ENCODE results near the gene MGRN1.

MGRN1 gene

DNA sequence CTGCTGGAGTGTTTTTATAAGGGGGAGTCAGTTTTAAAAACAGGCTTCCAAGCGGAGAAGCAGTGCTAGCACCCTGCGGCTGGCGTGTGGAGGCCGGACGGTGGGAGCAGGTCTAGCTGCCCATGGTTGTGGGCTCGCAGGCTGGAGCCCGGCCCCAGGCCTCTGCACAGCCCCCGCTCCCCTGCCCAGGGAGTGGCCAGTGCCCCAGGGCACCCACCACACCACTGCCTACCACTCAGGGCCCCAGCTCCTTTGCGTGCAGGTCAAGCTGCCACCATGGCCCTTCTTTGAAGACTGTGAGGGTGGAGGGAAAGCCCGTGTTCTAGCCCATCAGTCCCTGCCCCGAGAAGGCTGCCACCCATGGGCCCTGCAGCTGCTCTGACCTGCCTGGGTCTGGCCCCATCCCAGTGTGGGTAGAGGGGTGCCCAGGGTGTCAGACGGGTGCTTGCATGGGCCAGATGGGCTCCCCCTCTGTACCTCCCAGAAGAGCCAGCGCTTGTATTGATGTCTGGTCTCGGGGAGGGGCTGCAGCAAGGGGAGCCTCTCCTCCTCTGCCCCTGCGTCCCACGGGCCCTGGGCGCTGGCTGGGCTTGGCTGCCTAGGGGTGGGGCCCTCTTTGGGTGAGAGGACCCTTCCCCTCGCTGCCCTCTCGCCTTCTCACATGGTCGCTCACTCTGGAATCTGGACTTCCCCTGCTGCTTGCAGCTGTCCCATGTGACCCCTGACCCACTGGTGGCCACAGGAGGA is 67.2 kb downstream of the MGRN1 start:
- no peak for FAIRE-seq
- TF ChIP-seq CTCF (IDR thresholded peaks at IDR 0.05; ENCODE audit: insufficient read depth, missing control alignments): no peak
- no peak for DNase-seq (ENCODE audit: insufficient read length, low spot score)

DNA sequence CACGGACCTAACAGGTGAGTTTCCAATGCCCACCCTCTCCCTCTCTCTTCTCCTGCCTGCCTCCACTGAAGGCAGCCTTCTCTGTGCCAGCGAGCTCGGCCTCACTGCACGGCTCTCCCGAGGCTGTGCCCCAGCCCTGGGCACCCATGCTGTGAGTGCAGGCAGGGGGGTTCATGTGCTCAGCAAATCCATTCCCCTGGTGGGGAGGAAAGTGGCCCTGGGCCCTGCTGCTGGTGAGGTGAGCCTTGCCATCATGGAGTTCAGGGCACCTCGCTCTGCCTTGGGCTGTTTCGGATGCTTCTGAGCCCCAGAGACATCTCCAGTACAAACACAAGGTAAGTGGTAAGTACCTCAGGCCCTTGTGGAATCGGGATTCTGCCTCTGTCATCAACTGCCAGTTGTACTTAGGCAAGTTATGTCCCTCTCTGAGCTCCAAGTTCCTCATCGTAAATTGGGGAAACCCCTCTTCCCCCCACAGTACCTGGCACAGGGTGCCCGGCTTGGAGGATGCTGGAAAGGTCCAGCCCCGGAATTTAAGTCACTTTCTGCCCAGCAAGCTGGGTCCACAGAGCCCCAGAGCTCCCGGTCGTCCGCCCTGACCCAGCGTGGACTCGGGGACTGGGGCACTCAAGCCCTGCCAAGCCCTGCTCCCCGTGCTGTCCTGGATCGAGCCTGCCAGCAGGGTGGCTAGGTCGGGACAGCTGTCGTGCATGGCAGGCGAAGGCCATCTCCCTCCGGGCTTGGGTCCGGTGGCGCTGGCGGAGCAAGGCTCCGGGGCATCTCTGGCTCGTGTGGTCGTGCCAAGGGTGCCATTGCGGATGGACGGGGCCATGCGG is 68.1 kb downstream of the MGRN1 start:
- DNase-seq (ENCODE audit: insufficient read length, low spot score) (no peak), FAIRE-seq (no peak)
- TF ChIP-seq CTCF (IDR thresholded peaks at IDR 0.05; ENCODE audit: insufficient read depth, missing control alignments): no peak

DNA sequence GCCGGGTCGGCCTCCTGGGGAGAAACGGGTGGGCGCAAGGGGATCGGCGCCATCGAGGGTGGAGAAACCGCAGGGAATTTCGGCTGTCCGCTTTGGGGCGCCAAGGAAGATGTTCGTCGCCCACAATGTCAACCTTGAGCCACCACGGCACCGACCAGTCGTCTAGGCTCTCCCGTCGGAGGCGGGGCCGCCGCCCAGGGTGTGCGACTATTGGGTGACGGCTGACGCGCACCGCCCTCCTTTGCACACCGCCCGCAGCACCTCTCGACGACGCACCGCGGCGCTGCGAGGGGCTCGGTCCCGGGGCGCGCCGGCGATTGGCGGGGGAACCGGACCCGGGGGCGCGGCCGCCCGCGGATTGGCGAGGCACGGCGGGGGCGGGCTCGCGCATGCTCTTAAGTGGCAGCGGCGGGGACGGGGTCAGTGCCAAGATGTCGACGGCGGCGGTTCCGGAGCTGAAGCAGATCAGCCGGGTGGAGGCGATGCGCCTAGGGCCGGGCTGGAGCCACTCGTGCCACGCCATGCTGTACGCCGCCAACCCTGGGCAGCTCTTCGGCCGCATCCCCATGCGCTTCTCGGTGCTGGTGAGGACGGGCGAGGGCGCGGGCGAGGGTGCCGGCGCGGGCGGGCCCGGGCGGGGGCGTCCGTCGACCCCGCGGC is 68.8 kb downstream of the MGRN1 start, which contains the start of gene NUDT16L1:
Gene NUDT16L1, plus strand, starts transcription at position 267 of the 660 bp plus-strand sequence. Its CDS starts 165 bp downstream, at position 432.
- FAIRE-seq (no peak), DNase-seq (ENCODE audit: insufficient read length, low spot score) (peak; percentile 99)
- no peak for TF ChIP-seq CTCF (IDR thresholded peaks at IDR 0.05; ENCODE audit: insufficient read depth, missing control alignments)

GRCh38 chr16:4693956-4694641 is 69.5 kb downstream of the MGRN1 start:
- no peak for TF ChIP-seq CTCF (IDR thresholded peaks at IDR 0.05; ENCODE audit: insufficient read depth, missing control alignments)
- FAIRE-seq (no peak), DNase-seq (ENCODE audit: insufficient read length, low spot score) (no peak)

- DNase-seq (ENCODE audit: insufficient read length, low spot score) (no peak), FAIRE-seq (no peak)
- no peak for TF ChIP-seq CTCF (IDR thresholded peaks at IDR 0.05; ENCODE audit: insufficient read depth, missing control alignments)
Observed at GRCh38 chr16:4694642-4695451, 70.2 kb downstream of the MGRN1 start.

DNA sequence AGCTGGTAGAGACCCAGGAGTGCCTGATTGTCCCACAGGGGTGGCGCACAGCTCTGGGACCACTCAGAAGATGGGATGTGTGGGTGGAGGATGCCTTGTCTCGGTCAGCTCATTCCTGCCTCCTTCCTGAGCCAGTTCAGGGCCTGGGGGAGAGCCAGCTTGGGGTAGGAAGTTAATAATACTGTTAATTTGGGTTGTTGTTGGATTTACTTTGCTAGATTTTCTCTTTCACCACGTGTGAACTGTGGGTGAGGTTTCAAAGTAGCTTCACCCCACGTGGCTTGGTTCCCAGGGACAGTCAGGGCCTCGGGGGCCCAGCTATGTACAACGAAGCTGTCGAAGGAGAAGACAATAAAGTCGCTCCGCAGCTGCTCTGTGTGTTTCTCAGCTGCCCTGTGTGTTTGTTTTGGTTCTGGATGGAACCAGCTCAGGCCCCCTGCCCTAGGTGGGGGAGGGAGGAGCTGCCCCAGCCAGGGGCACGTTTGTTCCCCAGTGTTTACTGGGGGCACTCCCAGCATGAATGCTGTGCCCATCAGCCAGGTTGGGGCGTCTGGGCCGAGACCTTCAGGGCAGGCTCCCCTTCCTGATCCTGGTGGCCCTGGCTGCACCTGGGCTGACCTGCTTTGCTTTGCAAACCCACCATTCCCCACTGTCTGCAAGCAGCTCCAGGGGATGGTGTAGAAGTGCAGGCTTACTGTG is 71.0 kb downstream of the MGRN1 start:
- no peak for DNase-seq (ENCODE audit: insufficient read length, low spot score)
- TF ChIP-seq CTCF (IDR thresholded peaks at IDR 0.05; ENCODE audit: insufficient read depth, missing control alignments): no peak
- FAIRE-seq: no peak
